Astrocyte (in vitro differentiated cells and primary cell): ENCODE results near the gene MFSD6L.

Source experiments
- EZH2 ChIP-seq: IDR thresholded peaks from 2 replicates; pipeline ENCODE4 v1.6.1; 2012; ENCODE audit warnings: mild to moderate bottlenecking, low read length, inconsistent platforms; ENCODE audit not compliant: insufficient read depth
- TF ChIP-seq, protein P1 (sequence below): IDR thresholded peaks from 2 replicates; pipeline ENCODE4 v1.5.1; 2011; ENCODE audit warnings: low read depth, mild to moderate bottlenecking, inconsistent platforms, low read length, moderate library complexity; ENCODE audit not compliant: insufficient read depth

GRCh38 chr17:8838551-8839095 lies 39.5 kb upstream of the MFSD6L start:
- TF ChIP-seq, protein P1, sequence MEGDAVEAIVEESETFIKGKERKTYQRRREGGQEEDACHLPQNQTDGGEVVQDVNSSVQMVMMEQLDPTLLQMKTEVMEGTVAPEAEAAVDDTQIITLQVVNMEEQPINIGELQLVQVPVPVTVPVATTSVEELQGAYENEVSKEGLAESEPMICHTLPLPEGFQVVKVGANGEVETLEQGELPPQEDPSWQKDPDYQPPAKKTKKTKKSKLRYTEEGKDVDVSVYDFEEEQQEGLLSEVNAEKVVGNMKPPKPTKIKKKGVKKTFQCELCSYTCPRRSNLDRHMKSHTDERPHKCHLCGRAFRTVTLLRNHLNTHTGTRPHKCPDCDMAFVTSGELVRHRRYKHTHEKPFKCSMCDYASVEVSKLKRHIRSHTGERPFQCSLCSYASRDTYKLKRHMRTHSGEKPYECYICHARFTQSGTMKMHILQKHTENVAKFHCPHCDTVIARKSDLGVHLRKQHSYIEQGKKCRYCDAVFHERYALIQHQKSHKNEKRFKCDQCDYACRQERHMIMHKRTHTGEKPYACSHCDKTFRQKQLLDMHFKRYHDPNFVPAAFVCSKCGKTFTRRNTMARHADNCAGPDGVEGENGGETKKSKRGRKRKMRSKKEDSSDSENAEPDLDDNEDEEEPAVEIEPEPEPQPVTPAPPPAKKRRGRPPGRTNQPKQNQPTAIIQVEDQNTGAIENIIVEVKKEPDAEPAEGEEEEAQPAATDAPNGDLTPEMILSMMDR, result no peak
- TF ChIP-seq EZH2, result no peak
